ENCODE results near the gene COL20A1.
"Not testable (repeated sequence)": the region's sequence is repeated elsewhere in the genome, so short reads cannot be mapped to it uniquely, and the experiment has no call there.

COL20A1 gene

GRCh38 chr20:63292904-63293303, at the start of gene COL20A1:
TSS of gene COL20A1 (plus strand) at chr20:63293186. CDS start at chr20:63295108, 1,922 bp downstream.
- peaks cover 43% of the 10 kb centered on the region for H3K27me3 ChIP-seq (ENCODE audit: control insufficient read depth, insufficient read depth, low read length)

GRCh38 chr20:63243604-63244247, 49.3 kb upstream of the COL20A1 start:
- no peak overlapping the region for H3K9ac ChIP-seq (ENCODE audit: low read length)
- H3K36me3 ChIP-seq (ENCODE audit: control insufficient read depth, insufficient read depth, low read length), result no peaks in the 10 kb centered on the region
- H3K4me3 ChIP-seq (ENCODE audit: low read length), result no peak overlapping the region
- H3K27me3 ChIP-seq (ENCODE audit: control insufficient read depth, insufficient read depth, low read length), result peaks cover 24% of the 10 kb centered on the region
- no peaks in the 10 kb centered on the region for H3K9me3 ChIP-seq (ENCODE audit: control insufficient read depth, low read length)
- no peaks in the 10 kb centered on the region for H3K4me1 ChIP-seq (ENCODE audit: control insufficient read depth, insufficient read depth, low read length)

More at GRCh38 chr20:63292904-63293303, at the start of gene COL20A1:
- Histone ChIP-seq H3K4me1 (ENCODE audit: control insufficient read depth, insufficient read depth, low read length) (peaks cover 7% of the 10 kb centered on the region), H3K36me3 (ENCODE audit: control insufficient read depth, insufficient read depth, low read length) (no peaks in the 10 kb centered on the region), H3K4me3 (ENCODE audit: low read length) (no peak within 1 kb of the TSS), H3K9ac (ENCODE audit: low read length) (no peak within 1 kb of the TSS), H3K9me3 (ENCODE audit: control insufficient read depth, low read length) (no peaks in the 10 kb centered on the region)

GRCh38 chr20:63244468-63244867, 48.5 kb upstream of the COL20A1 start:
- Histone ChIP-seq H3K27me3 (ENCODE audit: control insufficient read depth, insufficient read depth, low read length) (peaks cover 31% of the 10 kb centered on the region), H3K9me3 (ENCODE audit: control insufficient read depth, low read length) (no peaks in the 10 kb centered on the region), H3K9ac (ENCODE audit: low read length) (no peak overlapping the region), H3K4me3 (ENCODE audit: low read length) (no peak overlapping the region), H3K4me1 (ENCODE audit: control insufficient read depth, insufficient read depth, low read length) (no peaks in the 10 kb centered on the region), H3K36me3 (ENCODE audit: control insufficient read depth, insufficient read depth, low read length) (no peaks in the 10 kb centered on the region)

GRCh38 chr20:63246490-63247288, 46.3 kb upstream of the COL20A1 start:
- H3K27me3 ChIP-seq (ENCODE audit: control insufficient read depth, insufficient read depth, low read length), result peaks cover 37% of the 10 kb centered on the region
- no peaks in the 10 kb centered on the region for H3K36me3 ChIP-seq (ENCODE audit: control insufficient read depth, insufficient read depth, low read length)
- no peak overlapping the region for H3K4me3 ChIP-seq (ENCODE audit: low read length)
- no peak overlapping the region for H3K9ac ChIP-seq (ENCODE audit: low read length)
- no peaks in the 10 kb centered on the region for H3K4me1 ChIP-seq (ENCODE audit: control insufficient read depth, insufficient read depth, low read length)
- no peaks in the 10 kb centered on the region for H3K9me3 ChIP-seq (ENCODE audit: control insufficient read depth, low read length)

GRCh38 chr20:63247671-63248228, 45.2 kb upstream of the COL20A1 start:
- Histone ChIP-seq H3K4me1 (ENCODE audit: control insufficient read depth, insufficient read depth, low read length) (no peaks in the 10 kb centered on the region), H3K9me3 (ENCODE audit: control insufficient read depth, low read length) (no peaks in the 10 kb centered on the region), H3K4me3 (ENCODE audit: low read length) (no peak overlapping the region), H3K27me3 (ENCODE audit: control insufficient read depth, insufficient read depth, low read length) (peaks cover 45% of the 10 kb centered on the region), H3K9ac (ENCODE audit: low read length) (no peak overlapping the region), H3K36me3 (ENCODE audit: control insufficient read depth, insufficient read depth, low read length) (no peaks in the 10 kb centered on the region)

GRCh38 chr20:63248835-63249591, 44.0 kb upstream of the COL20A1 start:
- Histone ChIP-seq H3K27me3 (ENCODE audit: control insufficient read depth, insufficient read depth, low read length) (peaks cover 49% of the 10 kb centered on the region), H3K9ac (ENCODE audit: low read length) (no peak overlapping the region), H3K36me3 (ENCODE audit: control insufficient read depth, insufficient read depth, low read length) (no peaks in the 10 kb centered on the region), H3K4me1 (ENCODE audit: control insufficient read depth, insufficient read depth, low read length) (no peaks in the 10 kb centered on the region), H3K4me3 (ENCODE audit: low read length) (no peak overlapping the region), H3K9me3 (ENCODE audit: control insufficient read depth, low read length) (no peaks in the 10 kb centered on the region)

- Histone ChIP-seq H3K4me3 (ENCODE audit: low read length) (no peak overlapping the region), H3K9ac (ENCODE audit: low read length) (no peak overlapping the region), H3K27me3 (ENCODE audit: control insufficient read depth, insufficient read depth, low read length) (peaks cover 53% of the 10 kb centered on the region), H3K9me3 (ENCODE audit: control insufficient read depth, low read length) (no peaks in the 10 kb centered on the region), H3K4me1 (ENCODE audit: control insufficient read depth, insufficient read depth, low read length) (no peaks in the 10 kb centered on the region), H3K36me3 (ENCODE audit: control insufficient read depth, insufficient read depth, low read length) (no peaks in the 10 kb centered on the region)
Observed at GRCh38 chr20:63249891-63250290, 43.1 kb upstream of the COL20A1 start.

GRCh38 chr20:63251350-63251749, 41.6 kb upstream of the COL20A1 start:
- H3K27me3 ChIP-seq (ENCODE audit: control insufficient read depth, insufficient read depth, low read length), result peaks cover 67% of the 10 kb centered on the region
- not testable (repeated sequence) for H3K9me3 ChIP-seq (ENCODE audit: control insufficient read depth, low read length); H3K9ac ChIP-seq (ENCODE audit: low read length); H3K4me1 ChIP-seq (ENCODE audit: control insufficient read depth, insufficient read depth, low read length); H3K36me3 ChIP-seq (ENCODE audit: control insufficient read depth, insufficient read depth, low read length); H3K4me3 ChIP-seq (ENCODE audit: low read length)

- Histone ChIP-seq H3K4me1 (ENCODE audit: control insufficient read depth, insufficient read depth, low read length) (no peaks in the 10 kb centered on the region), H3K27me3 (ENCODE audit: control insufficient read depth, insufficient read depth, low read length) (peaks cover 62% of the 10 kb centered on the region), H3K4me3 (ENCODE audit: low read length) (no peak overlapping the region), H3K9ac (ENCODE audit: low read length) (no peak overlapping the region), H3K36me3 (ENCODE audit: control insufficient read depth, insufficient read depth, low read length) (no peaks in the 10 kb centered on the region), H3K9me3 (ENCODE audit: control insufficient read depth, low read length) (no peaks in the 10 kb centered on the region)
Observed at GRCh38 chr20:63252284-63252711, 40.7 kb upstream of the COL20A1 start.

- no peaks in the 10 kb centered on the region for H3K4me1 ChIP-seq (ENCODE audit: control insufficient read depth, insufficient read depth, low read length)
- no peak overlapping the region for H3K4me3 ChIP-seq (ENCODE audit: low read length)
- H3K9me3 ChIP-seq (ENCODE audit: control insufficient read depth, low read length), result no peaks in the 10 kb centered on the region
- no peak overlapping the region for H3K9ac ChIP-seq (ENCODE audit: low read length)
- H3K27me3 ChIP-seq (ENCODE audit: control insufficient read depth, insufficient read depth, low read length), result peaks cover 55% of the 10 kb centered on the region
- H3K36me3 ChIP-seq (ENCODE audit: control insufficient read depth, insufficient read depth, low read length), result no peaks in the 10 kb centered on the region
Observed at GRCh38 chr20:63253065-63253437, 39.9 kb upstream of the COL20A1 start.

- Histone ChIP-seq H3K4me3 (ENCODE audit: low read length) (no peak overlapping the region), H3K9me3 (ENCODE audit: control insufficient read depth, low read length) (no peaks in the 10 kb centered on the region), H3K4me1 (ENCODE audit: control insufficient read depth, insufficient read depth, low read length) (no peaks in the 10 kb centered on the region), H3K27me3 (ENCODE audit: control insufficient read depth, insufficient read depth, low read length) (peaks cover 55% of the 10 kb centered on the region), H3K36me3 (ENCODE audit: control insufficient read depth, insufficient read depth, low read length) (no peaks in the 10 kb centered on the region), H3K9ac (ENCODE audit: low read length) (no peak overlapping the region)
Observed at GRCh38 chr20:63253438-63254231, 39.4 kb upstream of the COL20A1 start.
